Bronchial epithelial cell (primary cell): ENCODE data around the gene SPATA45. TPM values are rescaled to one million over a fixed set of nuclear protein-coding genes. Genes with fewer than 3 reads are reported as not detected.
A peak's percentile ranks its signal among the peaks of the same experiment; 100 is the strongest.

ENCODE experiments used
- DNase-seq: peaks from one replicate; pipeline ENCODE4 v3.0.0-alpha.2; 2010; ENCODE audit warnings: low read depth
- FAIRE-seq: peaks from 2 replicates; lab custom pipeline; 2011; peaks lifted over from hg19 to GRCh38; lab: Jason Lieb, UNC
- H3K27me3 ChIP-seq: 2 replicates; pipeline ENCODE4 v1.5.1; 2011; ENCODE audit warnings: low read length; ENCODE audit not compliant: control insufficient read depth, insufficient read depth
- H3K36me3 ChIP-seq: 2 replicates; pipeline ENCODE4 v1.5.1; 2011; ENCODE audit warnings: low read length; ENCODE audit not compliant: control insufficient read depth, insufficient read depth
- H3K4me3 ChIP-seq: 2 replicates; pipeline ENCODE4 v1.5.1; 2011; ENCODE audit warnings: mild to moderate bottlenecking, low read depth, low read length, control low read depth
- CTCF ChIP-seq: IDR thresholded peaks from 2 replicates; pipeline ENCODE4 v1.5.1; 2011; ENCODE audit warnings: mild to moderate bottlenecking, moderate library complexity, low read length, control low read depth, inconsistent platforms; ENCODE audit not compliant: insufficient read depth, severe bottlenecking
- total RNA-seq: library from RNA; depleted of rRNA; stranded (reverse); fragments of >200 nt; gene quantifications from 2 replicates; pipeline ENCODE4 v1.2.1, GENCODE V29; 2014

SPATA45 gene
- total RNA-seq, 1 donor from 2014 or later, result not detected

DNA sequence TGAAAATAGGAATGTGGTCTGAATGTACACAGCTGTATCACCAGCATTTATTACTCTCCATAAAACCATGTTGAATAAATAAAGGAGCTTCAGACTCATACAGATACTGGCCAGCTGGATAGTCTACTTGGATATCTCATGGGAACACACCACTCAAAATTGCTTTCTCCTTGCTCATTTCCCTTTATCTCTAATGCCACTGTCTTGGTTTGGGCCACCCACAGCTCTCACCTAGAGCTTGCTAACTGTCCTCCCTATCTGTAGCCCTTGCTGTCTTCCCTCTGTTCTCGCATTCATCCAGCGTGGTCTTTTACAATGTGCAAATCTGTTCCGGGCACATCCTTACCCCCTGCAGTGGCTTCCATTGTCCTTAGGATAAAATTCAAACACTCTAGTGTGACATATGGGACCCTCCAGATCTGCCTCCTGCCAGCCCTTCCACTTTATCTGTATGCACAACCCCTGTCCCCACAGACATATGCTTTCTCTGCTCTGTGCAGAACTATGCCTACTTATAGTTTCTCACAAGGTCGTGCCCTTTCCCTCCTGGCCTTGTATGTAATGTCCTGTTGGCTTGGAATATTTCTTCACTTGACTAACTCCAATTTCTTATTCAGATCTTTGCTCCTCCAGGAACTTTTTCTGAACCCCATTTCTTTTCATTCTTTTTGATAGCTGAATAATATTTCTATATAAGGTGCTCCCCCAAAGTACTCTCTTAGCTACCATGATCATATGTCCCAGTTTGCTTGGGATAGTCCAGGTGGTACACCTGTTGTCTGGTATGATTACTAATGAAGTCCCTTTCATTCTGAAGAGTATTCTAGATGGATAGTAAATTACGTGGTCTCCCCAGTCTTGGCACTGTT is 13.5 kb upstream of the SPATA45 start:
- DNase-seq (no peak), FAIRE-seq (no peak)
- peaks cover 5% of the 10 kb centered on the region for H3K36me3 ChIP-seq
- no peak overlapping the region for H3K4me3 ChIP-seq
- H3K27me3 ChIP-seq, result no peaks in the 10 kb centered on the region
- TF ChIP-seq CTCF, result no peak

DNA sequence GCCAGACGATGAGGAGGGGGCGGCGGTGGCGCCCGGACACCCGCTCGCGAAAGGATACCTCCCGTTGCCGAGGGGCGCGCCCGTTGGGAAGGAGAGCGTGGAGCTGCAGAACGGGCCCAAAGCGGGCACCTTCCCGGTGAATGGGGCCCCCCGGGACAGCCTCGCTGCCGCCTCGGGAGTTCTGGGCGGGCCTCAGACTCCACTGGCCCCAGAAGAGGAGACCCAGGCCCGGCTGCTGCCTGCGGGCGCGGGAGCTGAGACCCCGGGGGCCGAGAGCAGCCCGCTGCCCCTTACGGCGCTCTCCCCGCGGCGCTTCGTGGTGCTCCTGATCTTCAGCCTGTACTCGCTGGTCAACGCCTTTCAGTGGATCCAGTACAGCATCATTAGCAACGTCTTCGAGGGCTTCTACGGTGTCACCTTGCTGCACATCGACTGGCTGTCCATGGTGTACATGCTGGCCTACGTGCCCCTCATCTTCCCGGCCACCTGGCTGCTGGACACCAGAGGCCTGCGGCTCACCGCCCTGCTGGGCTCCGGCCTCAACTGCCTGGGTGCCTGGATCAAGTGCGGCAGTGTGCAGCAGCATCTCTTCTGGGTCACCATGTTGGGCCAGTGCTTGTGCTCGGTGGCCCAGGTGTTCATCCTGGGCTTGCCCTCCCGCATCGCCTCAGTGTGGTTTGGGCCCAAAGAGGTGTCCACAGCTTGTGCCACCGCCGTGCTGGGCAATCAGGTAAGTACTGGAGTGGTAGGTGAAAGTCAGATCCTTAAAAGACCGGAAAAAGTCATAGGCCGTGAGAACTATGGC is 11.2 kb upstream of the SPATA45 start:
- FAIRE-seq, result no peak
- TF ChIP-seq CTCF, result no peak
- peak; percentile 21 for DNase-seq
- Histone ChIP-seq H3K36me3 (no peaks in the 10 kb centered on the region), H3K27me3 (no peaks in the 10 kb centered on the region), H3K4me3 (peak overlapping the region; percentile 97)

- H3K36me3 ChIP-seq, result no peaks in the 10 kb centered on the region
- no peak for FAIRE-seq
- H3K4me3 ChIP-seq, result peak within 1 kb of the TSS; percentile 97
- peak; percentile 88 for DNase-seq
- H3K27me3 ChIP-seq, result no peaks in the 10 kb centered on the region
- no peak for TF ChIP-seq CTCF
These were observed 10.6 kb upstream of the SPATA45 start, which contains the start of gene FLVCR1 for GRCh38 chr1:212857992-212858460. Gene FLVCR1 (plus strand): TSS chr1:212858275. CDS start chr1:212858453, 178 bp downstream.

- DNase-seq, result no peak
- no peak for FAIRE-seq
- no peak for TF ChIP-seq CTCF
These were observed 9.3 kb upstream of the SPATA45 start for GRCh38 chr1:212856755-212857154.

DNA sequence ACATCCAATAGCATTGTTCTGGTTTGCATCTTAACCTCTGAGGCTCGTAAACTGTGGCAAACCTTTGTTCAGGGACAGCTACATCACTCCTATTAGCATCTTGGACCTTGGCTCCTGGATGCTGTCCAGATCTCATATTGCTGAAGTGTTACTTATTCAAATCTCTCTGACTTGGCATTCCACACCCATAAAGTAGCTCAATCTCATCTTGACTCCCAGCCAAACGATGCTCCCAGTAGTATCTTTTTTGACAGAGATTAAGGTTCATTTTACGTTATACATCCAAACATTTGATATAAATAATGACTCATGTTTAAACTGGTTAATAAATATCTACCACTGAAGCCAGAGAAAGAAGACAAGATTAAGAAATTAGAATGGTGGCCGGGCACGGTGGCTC is 6.2 kb upstream of the SPATA45 start:
- Histone ChIP-seq H3K4me3 (no peak overlapping the region), H3K27me3 (no peaks in the 10 kb centered on the region), H3K36me3 (no peaks in the 10 kb centered on the region)
- no peak for TF ChIP-seq CTCF
- DNase-seq, result no peak
- FAIRE-seq, result no peak

More at GRCh38 chr1:212856755-212857154, 9.3 kb upstream of the SPATA45 start:
- H3K36me3 ChIP-seq, result no peaks in the 10 kb centered on the region
- H3K4me3 ChIP-seq, result no peak overlapping the region
- no peaks in the 10 kb centered on the region for H3K27me3 ChIP-seq
